Measurements from ENCODE around the gene FBLN5.

Gene FBLN5

DNA sequence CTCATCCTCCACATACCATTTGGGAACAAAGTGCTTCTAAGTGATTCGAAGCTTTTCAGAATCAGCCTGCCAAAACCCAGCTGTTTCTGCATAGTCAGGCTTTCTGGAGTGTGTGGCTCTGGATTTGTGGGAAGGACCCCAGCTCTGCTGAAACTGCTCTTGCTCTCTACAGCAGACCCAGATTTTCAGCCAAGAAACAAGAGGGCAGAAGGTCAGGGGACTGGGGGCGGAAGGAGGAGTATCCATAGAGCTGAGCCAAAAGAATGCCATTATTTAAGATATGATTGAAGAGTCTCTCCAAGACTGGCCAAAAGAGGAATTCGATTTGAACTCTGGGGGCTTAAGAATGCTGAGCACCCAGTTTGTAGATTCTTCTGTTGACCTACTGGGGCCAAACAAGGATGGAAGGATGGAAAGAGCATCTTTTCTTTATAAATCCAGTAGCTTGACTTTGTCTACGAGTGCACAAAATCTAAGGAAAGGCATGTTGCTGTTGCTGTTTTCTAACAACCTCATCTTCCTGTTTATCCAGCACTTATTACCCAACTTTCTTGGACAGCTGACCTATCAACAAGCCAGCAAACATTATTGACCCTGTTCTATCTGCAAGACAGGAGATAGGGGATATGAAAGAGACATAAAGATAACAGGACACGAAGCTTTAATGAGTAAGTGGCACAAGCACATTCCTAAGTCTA, 29.2 kb downstream of the FBLN5 start:
- no peaks in the 10 kb centered on the region for H3F3A ChIP-seq (ENCODE audit: control insufficient read depth, insufficient read depth)
- H3K9me3 ChIP-seq (ENCODE audit: control insufficient read depth, insufficient read depth, low read length): no peaks in the 10 kb centered on the region
- H3K9me2 ChIP-seq (replicated peaks; ENCODE audit: control insufficient read depth, low read length): no peaks in the 10 kb centered on the region
- no peaks in the 10 kb centered on the region for H3K4me1 ChIP-seq (ENCODE audit: control insufficient read depth, low read length)
- H3K27me3 ChIP-seq (ENCODE audit: control insufficient read depth, low read length): no peaks in the 10 kb centered on the region; the same call in 1 of the 2 replicates
- H3K36me3 ChIP-seq (ENCODE audit: control insufficient read depth, low read length): no peaks in the 10 kb centered on the region
- no peak overlapping the region for H3K4me3 ChIP-seq (ENCODE audit: low read length)
- H3K4me2 ChIP-seq (ENCODE audit: low read length): no peak overlapping the region
- no peaks in the 10 kb centered on the region for H3K79me2 ChIP-seq (ENCODE audit: control insufficient read depth, low read length)
- no peaks in the 10 kb centered on the region for H4K20me1 ChIP-seq (ENCODE audit: control insufficient read depth, insufficient read depth, low read depth, low read length)
- no peak overlapping the region for H3K27ac ChIP-seq (ENCODE audit: low read depth, low read length)
- TF ChIP-seq, protein P1, sequence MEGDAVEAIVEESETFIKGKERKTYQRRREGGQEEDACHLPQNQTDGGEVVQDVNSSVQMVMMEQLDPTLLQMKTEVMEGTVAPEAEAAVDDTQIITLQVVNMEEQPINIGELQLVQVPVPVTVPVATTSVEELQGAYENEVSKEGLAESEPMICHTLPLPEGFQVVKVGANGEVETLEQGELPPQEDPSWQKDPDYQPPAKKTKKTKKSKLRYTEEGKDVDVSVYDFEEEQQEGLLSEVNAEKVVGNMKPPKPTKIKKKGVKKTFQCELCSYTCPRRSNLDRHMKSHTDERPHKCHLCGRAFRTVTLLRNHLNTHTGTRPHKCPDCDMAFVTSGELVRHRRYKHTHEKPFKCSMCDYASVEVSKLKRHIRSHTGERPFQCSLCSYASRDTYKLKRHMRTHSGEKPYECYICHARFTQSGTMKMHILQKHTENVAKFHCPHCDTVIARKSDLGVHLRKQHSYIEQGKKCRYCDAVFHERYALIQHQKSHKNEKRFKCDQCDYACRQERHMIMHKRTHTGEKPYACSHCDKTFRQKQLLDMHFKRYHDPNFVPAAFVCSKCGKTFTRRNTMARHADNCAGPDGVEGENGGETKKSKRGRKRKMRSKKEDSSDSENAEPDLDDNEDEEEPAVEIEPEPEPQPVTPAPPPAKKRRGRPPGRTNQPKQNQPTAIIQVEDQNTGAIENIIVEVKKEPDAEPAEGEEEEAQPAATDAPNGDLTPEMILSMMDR (IDR thresholded peaks at IDR 0.05; ENCODE audit: low read depth, low read length, poor library complexity, severe bottlenecking): no peak
- no peak for TF ChIP-seq EZH2phosphoT487 (IDR thresholded peaks at IDR 0.05; ENCODE audit: borderline replicate concordance, low read length)

DNA sequence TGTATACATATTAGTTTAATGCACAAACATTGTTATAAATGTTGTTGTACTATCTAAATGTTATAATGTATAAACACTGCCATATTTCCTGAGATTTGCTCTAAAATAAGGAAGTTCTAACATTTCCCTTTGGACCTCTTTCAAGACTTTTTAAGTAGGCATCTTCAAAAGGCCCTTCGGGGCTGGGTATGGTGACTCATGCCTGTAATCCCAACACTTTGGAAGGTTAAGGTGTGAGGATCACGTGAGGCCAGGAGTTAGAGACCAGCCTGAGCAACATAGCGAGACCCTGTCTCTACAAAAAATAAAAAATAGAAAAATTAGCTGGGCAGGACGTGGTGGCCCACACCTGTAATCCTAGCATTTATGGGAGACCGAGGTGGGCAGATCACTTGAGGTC, 35.5 kb downstream of the FBLN5 start:
- Histone ChIP-seq H3K79me2 (ENCODE audit: control insufficient read depth, low read length) (no peaks in the 10 kb centered on the region), H4K20me1 (ENCODE audit: control insufficient read depth, insufficient read depth, low read depth, low read length) (no peaks in the 10 kb centered on the region), H3K4me3 (ENCODE audit: low read length) (peak overlapping the region; percentile 31; the same call in 1 of the 2 replicates), H3K9me3 (ENCODE audit: control insufficient read depth, insufficient read depth, low read length) (no peaks in the 10 kb centered on the region), H3F3A (ENCODE audit: control insufficient read depth, insufficient read depth) (no peaks in the 10 kb centered on the region), H3K27ac (ENCODE audit: low read depth, low read length) (peak overlapping the region; percentile 43), H3K36me3 (ENCODE audit: control insufficient read depth, low read length) (no peaks in the 10 kb centered on the region), H3K4me2 (ENCODE audit: low read length) (peak overlapping the region; percentile 55), H3K9me2 (replicated peaks; ENCODE audit: control insufficient read depth, low read length) (no peaks in the 10 kb centered on the region), H3K27me3 (ENCODE audit: control insufficient read depth, low read length) (no peaks in the 10 kb centered on the region), H3K4me1 (ENCODE audit: control insufficient read depth, low read length) (peaks cover 13% of the 10 kb centered on the region)
- TF ChIP-seq, protein P1 (IDR thresholded peaks at IDR 0.05; ENCODE audit: low read depth, low read length, poor library complexity, severe bottlenecking): no peak
- TF ChIP-seq EZH2phosphoT487 (IDR thresholded peaks at IDR 0.05; ENCODE audit: borderline replicate concordance, low read length): no peak

DNA sequence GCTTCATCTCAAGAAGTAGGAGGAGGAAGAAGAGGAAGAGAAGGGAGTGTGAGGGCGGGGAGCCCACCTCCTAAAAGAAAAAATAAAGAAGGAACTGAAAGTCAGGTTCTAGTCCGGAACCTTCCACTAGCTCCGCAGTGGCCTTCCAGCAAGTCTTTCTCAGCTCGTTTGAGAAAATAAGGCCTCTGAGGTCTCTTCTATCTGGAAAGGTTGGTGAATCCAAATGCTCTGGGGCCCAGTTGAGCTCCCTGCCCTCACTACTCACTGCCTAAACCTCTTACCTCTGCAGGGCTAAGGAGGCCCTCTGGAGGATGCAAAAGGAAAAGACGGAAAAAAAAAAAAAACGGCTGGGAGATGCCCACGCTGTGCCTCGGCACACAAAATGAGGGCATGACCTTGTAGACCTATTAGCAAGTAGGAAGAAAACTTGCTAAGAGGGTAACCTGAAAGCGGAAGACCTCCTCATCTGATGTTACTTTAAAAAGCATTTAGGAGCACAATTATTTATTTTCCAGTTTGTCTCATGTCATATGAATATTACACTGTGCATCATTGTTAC, 35.9 kb downstream of the FBLN5 start:
- no peaks in the 10 kb centered on the region for H3K79me2 ChIP-seq (ENCODE audit: control insufficient read depth, low read length)
- TF ChIP-seq, protein P1 (IDR thresholded peaks at IDR 0.05; ENCODE audit: low read depth, low read length, poor library complexity, severe bottlenecking): peak; percentile 46
- no peak for TF ChIP-seq EZH2phosphoT487 (IDR thresholded peaks at IDR 0.05; ENCODE audit: borderline replicate concordance, low read length)
- H3K4me3 ChIP-seq (ENCODE audit: low read length): peak overlapping the region; percentile 31; the same call in 1 of the 2 replicates
- H3K9me2 ChIP-seq (replicated peaks; ENCODE audit: control insufficient read depth, low read length): no peaks in the 10 kb centered on the region
- no peaks in the 10 kb centered on the region for H3K9me3 ChIP-seq (ENCODE audit: control insufficient read depth, insufficient read depth, low read length)
- no peaks in the 10 kb centered on the region for H4K20me1 ChIP-seq (ENCODE audit: control insufficient read depth, insufficient read depth, low read depth, low read length)
- H3K27me3 ChIP-seq (ENCODE audit: control insufficient read depth, low read length): no peaks in the 10 kb centered on the region
- H3K4me1 ChIP-seq (ENCODE audit: control insufficient read depth, low read length): peaks cover 13% of the 10 kb centered on the region
- H3K4me2 ChIP-seq (ENCODE audit: low read length): peak overlapping the region; percentile 55
- H3K27ac ChIP-seq (ENCODE audit: low read depth, low read length): peak overlapping the region; percentile 43
- H3K36me3 ChIP-seq (ENCODE audit: control insufficient read depth, low read length): no peaks in the 10 kb centered on the region
- no peaks in the 10 kb centered on the region for H3F3A ChIP-seq (ENCODE audit: control insufficient read depth, insufficient read depth)
